Liver (tissue), 9 donors: ENCODE measurements around the gene LRMDA. TPM values are rescaled to one million over a fixed set of nuclear protein-coding genes. Genes with fewer than 3 reads are reported as not detected.

Source experiments
- DNase-seq: peaks from one replicate; pipeline ENCODE4 v3.0.0-alpha.2; 2017; ENCODE audit warnings: low spot score
- H3K27ac ChIP-seq, 2 donors: one replicate each; pipeline ENCODE4 v1.7.0; 2013; ENCODE audit warnings: inconsistent platforms in 2 of 2, low read length in 2 of 2, control low read depth in 1 of 2, low read depth in 1 of 2, mild to moderate bottlenecking in 1 of 2
- H3K27me3 ChIP-seq, 4 donors: one replicate each; pipeline versions ENCODE4 v1.6.1 to v1.7.0; 2013; ENCODE audit warnings: low read length in 3 of 4, inconsistent platforms in 1 of 4, mild to moderate bottlenecking in 1 of 4, moderate library complexity in 1 of 4; ENCODE audit not compliant: control insufficient read depth in 4 of 4, insufficient read depth in 4 of 4
- H3K36me3 ChIP-seq, 4 donors: one replicate each; pipeline versions ENCODE4 v1.6.1 to v1.7.0; 2013; ENCODE audit warnings: low read length in 3 of 4, mild to moderate bottlenecking in 3 of 4, low read depth in 1 of 4, moderate library complexity in 1 of 4; ENCODE audit not compliant: control insufficient read depth in 4 of 4, insufficient read depth in 3 of 4
- H3K4me1 ChIP-seq, 4 donors: one replicate each; pipeline versions ENCODE4 v1.6.1 to v1.7.0; 2013; ENCODE audit warnings: low read length in 3 of 4, mild to moderate bottlenecking in 3 of 4, moderate library complexity in 1 of 4; ENCODE audit not compliant: control insufficient read depth in 4 of 4, insufficient read depth in 4 of 4
- H3K4me3 ChIP-seq, 3 donors: one replicate each; pipeline versions ENCODE4 v1.6.1 to v1.7.0; 2013; ENCODE audit warnings: low read length in 3 of 3, control low read depth in 1 of 3, low read depth in 1 of 3, mild to moderate bottlenecking in 1 of 3
- H3K9ac ChIP-seq, 2 donors: one replicate each; pipeline ENCODE4 v1.7.0; 2013; ENCODE audit warnings: low read length in 2 of 2, mild to moderate bottlenecking in 2 of 2, moderate library complexity in 2 of 2, control low read depth in 1 of 2, low read depth in 1 of 2
- H3K9me3 ChIP-seq, 4 donors: one replicate each; pipeline versions ENCODE4 v1.6.1 to v1.7.0; 2013; ENCODE audit warnings: low read length in 3 of 4; ENCODE audit not compliant: control insufficient read depth in 4 of 4
- ATF3 ChIP-seq: IDR thresholded peaks from 2 replicates; pipeline ENCODE4 v1.6.1; 2016; ENCODE audit warnings: antibody characterized with exemption
- CTCF ChIP-seq: fragments of 150-350 bp; IDR thresholded peaks from 2 replicates; pipeline ENCODE4 v1.5.1; 2017; ENCODE audit warnings: improper control_type of control experiment, low read depth, low read length; ENCODE audit not compliant: missing input control
- EGR1 ChIP-seq, 2 donors: IDR thresholded peaks; 2 replicates each; pipeline ENCODE4 v1.6.1; 2016 to 2018; ENCODE audit warnings: antibody characterized with exemption in 2 of 2, low read depth in 2 of 2
- FOXA2 ChIP-seq: IDR thresholded peaks from 2 replicates; pipeline ENCODE4 v1.6.1; 2016; ENCODE audit warnings: antibody characterized with exemption
- GABPA ChIP-seq, 2 donors: IDR thresholded peaks in 1 of 2; conservative IDR thresholded peaks in 1 of 2; 2 replicates each; pipeline ENCODE4 v1.6.1; 2016; ENCODE audit warnings: antibody characterized with exemption in 2 of 2, mild to moderate bottlenecking in 1 of 2, moderate library complexity in 1 of 2
- HNF4G ChIP-seq: IDR thresholded peaks from 2 replicates; pipeline ENCODE4 v1.6.1; 2016; ENCODE audit warnings: antibody characterized with exemption
- JUND ChIP-seq, 2 donors: IDR thresholded peaks; 2 replicates each; pipeline ENCODE4 v1.6.1; 2016; ENCODE audit warnings: antibody characterized with exemption in 2 of 2
- MAX ChIP-seq: IDR thresholded peaks from 2 replicates; pipeline ENCODE4 v1.6.1; 2016; ENCODE audit warnings: antibody characterized with exemption
- NR2F2 ChIP-seq: IDR thresholded peaks from 2 replicates; pipeline ENCODE4 v1.6.1; 2016; ENCODE audit warnings: antibody characterized with exemption
- RAD21 ChIP-seq, 2 donors: IDR thresholded peaks; 2 replicates each; pipeline ENCODE4 v1.6.1; 2016; ENCODE audit warnings: antibody characterized with exemption in 2 of 2, mild to moderate bottlenecking in 2 of 2
- REST ChIP-seq: IDR thresholded peaks from 2 replicates; pipeline ENCODE4 v1.6.1; 2016; ENCODE audit warnings: antibody characterized with exemption, mild to moderate bottlenecking
- RXRA ChIP-seq, 2 donors: IDR thresholded peaks; 2 replicates each; pipeline ENCODE4 v1.6.1; 2017 to 2018; ENCODE audit warnings: antibody characterized with exemption in 2 of 2, mild to moderate bottlenecking in 1 of 2
- TAF1 ChIP-seq: conservative IDR thresholded peaks from 2 replicates; pipeline ENCODE4 v1.6.1; 2016; ENCODE audit warnings: antibody characterized with exemption, mild to moderate bottlenecking
- WGBS: extraction: QIAGEN DNeasy Blood & Tissue Kit; methylation state at CpG from one replicate; pipeline ENCODE4 v1.1.7; 2013; 5-methylcytosine and 5-hydroxymethylcytosine counted together
- polyA plus RNA-seq, 2 donors: library from polyadenylated mRNA; stranded (reverse) in 1 of 2; unstranded in 1 of 2; fragments of 200-250 nt in 1 of 2; fragments of >200 nt in 1 of 2; fragmentation: Nextera tagmentation in 1 of 2; extraction: Ambion mirVana in 1 of 2; gene quantifications; one replicate each; pipeline versions ENCODE4 v1.2.1 to v1.2.3, GENCODE V29; 2013 to 2015
- total RNA-seq, 2 donors: library from RNA; depleted of rRNA; stranded (reverse); fragments of >200 nt; gene quantifications; one replicate each; pipeline ENCODE4 v1.2.3, GENCODE V29; 2014
- donor health status: healthy.
- donor health status: healthy.
- donor health status: healthy.
- donor health status: healthy.
- donor health status: healthy.

The LRMDA gene
- total and polyA plus RNA-seq, 4 donors: 7.9 to 15.8 (median 11.3) TPM

- no peak for DNase-seq
- no peak overlapping the region for H3K4me3 ChIP-seq
- no peaks in the 10 kb centered on the region for H3K4me1 ChIP-seq
- H3K36me3 ChIP-seq: no peaks in the 10 kb centered on the region
- 96% methylated on average over 2 of the region's 2 CpGs for WGBS
- H3K9ac ChIP-seq: no peak overlapping the region
- no peaks in the 10 kb centered on the region for H3K9me3 ChIP-seq
- TF ChIP-seq ATF3 (no peak), RXRA (IDR thresholded peaks at IDR 0.05) (no peak), TAF1 (no peak)
- no peak overlapping the region for H3K27ac ChIP-seq
- H3K27me3 ChIP-seq: no peaks in the 10 kb centered on the region
Observed at GRCh38 chr10:75839020-75839419, 407.6 kb downstream of the LRMDA start.

GRCh38 chr10:75841266-75841665 lies 409.8 kb downstream of the LRMDA start:
- DNase-seq: no peak
- H3K9me3 ChIP-seq: no peaks in the 10 kb centered on the region
- TF ChIP-seq EGR1 (IDR thresholded peaks at IDR 0.05; ENCODE audit: low read depth in 2 of 2): no peak
- TF ChIP-seq MAX: no peak
- no peak for TF ChIP-seq RXRA (IDR thresholded peaks at IDR 0.05)
- TF ChIP-seq NR2F2: no peak
- TF ChIP-seq REST: no peak
- no peak for TF ChIP-seq GABPA (IDR thresholded peaks at IDR 0.05 in 1 of 2, conservative IDR thresholded peaks at IDR 0.05 in 1 of 2)
- TF ChIP-seq HNF4G: no peak
- TF ChIP-seq JUND (IDR thresholded peaks at IDR 0.05): no peak
- TF ChIP-seq FOXA2: no peak
- no peak for TF ChIP-seq CTCF
- TF ChIP-seq RAD21 (IDR thresholded peaks at IDR 0.05): no peak
- H3K27me3 ChIP-seq: no peaks in the 10 kb centered on the region
- H3K4me1 ChIP-seq: peaks cover 0 to 3% (median under 1%) of the 10 kb centered on the region in 4 donors
- H3K36me3 ChIP-seq: no peaks in the 10 kb centered on the region
- no peak overlapping the region for H3K9ac ChIP-seq
- H3K4me3 ChIP-seq: no peak overlapping the region
- no peak overlapping the region for H3K27ac ChIP-seq
- 95% methylated on average over 3 of the region's 3 CpGs for WGBS
